Measurements from ENCODE around the gene WDR83.

GRCh38 chr19:12689581-12690216 lies 23.1 kb downstream of the WDR83 start:
- TF ChIP-seq CTCF (conservative IDR thresholded peaks at IDR 0.05; ENCODE audit: low read depth in 2 of 2) (no peak), POLR2AphosphoS5 (IDR thresholded peaks at IDR 0.05; ENCODE audit: low read depth) (no peak), EZH2phosphoT487 (IDR thresholded peaks at IDR 0.05; ENCODE audit: unreplicated experiment) (no peak), JUNB (IDR thresholded peaks at IDR 0.05; ENCODE audit: unreplicated experiment) (no peak), NANOG (IDR thresholded peaks at IDR 0.05; ENCODE audit: borderline replicate concordance) (no peak), STAT1 (IDR thresholded peaks at IDR 0.05; ENCODE audit: unreplicated experiment) (no peak), EZH2 (IDR thresholded peaks at IDR 0.05; ENCODE audit: low read depth, unreplicated experiment) (no peak), CREB1 (CRISPR knock-in tag; IDR thresholded peaks at IDR 0.05; ENCODE audit: low read depth) (no peak), ZNF462 (CRISPR knock-in tag; IDR thresholded peaks at IDR 0.05) (no peak), REST (IDR thresholded peaks at IDR 0.05; ENCODE audit: unreplicated experiment) (no peak), ETS1 (IDR thresholded peaks at IDR 0.05) (no peak)
